HG03095 (cell line): ENCODE results near the gene RIPK4.
"Not testable (repeated sequence)": the region's sequence is repeated elsewhere in the genome, so short reads cannot be mapped to it uniquely, and the experiment has no call there.

Experiments used
- ATAC-seq: cut with Tn5 transposase; IDR thresholded peaks from one replicate; pipeline ENCODE4 v1.9.1; 2021; ENCODE audit warnings: moderate library complexity; ENCODE audit not compliant: unreplicated experiment

RIPK4 gene

DNA sequence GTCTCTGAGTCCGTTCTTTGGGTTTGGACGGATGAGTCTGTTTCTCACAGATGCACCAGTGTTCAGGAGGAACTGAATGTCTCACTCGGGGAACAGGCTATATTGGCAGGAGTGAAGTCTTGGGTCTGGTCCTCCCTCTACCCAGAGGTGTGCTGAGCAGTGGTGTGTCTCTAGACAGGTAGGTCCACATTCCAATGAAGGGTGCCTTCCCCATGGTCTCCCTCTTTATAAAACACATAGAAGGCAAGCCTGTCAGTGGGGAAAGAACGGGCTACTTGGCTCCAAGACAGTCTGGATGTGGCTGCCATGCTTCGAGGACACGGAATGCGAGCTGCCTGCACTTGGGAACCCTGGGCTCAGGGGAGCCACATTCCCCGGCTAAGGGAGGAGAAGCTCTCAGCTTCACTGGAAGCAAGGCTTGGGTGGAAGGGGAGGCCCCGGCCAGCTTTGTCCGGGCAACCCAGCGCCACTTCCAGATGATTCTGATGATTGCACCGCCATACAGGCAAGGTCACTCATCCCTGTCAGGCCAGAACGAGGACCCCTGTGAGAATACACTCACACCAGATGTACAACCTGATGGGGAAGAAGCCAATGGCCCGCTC, 29.7 kb upstream of the RIPK4 start:
- ATAC-seq, result no peak

DNA sequence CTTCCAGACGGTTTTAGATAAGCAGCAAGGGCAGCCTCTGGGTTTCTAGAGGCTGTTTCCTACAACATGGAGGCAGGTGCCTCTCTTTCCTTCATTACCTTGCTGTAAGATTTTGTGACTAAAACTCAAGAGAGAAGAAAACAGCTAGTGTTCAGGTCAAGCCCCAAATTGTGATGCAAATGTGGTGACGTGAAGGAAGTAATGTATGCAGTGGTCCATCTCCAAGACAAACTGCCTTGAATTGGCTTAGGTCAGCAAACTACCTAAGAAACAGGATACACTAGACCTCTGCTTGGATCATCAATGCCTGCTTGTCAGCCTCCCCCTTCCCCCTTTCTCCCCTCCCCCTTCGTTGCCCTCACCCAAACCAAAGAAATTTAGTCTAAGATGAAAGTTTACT, 28.9 kb upstream of the RIPK4 start:
- ATAC-seq, result no peak

DNA sequence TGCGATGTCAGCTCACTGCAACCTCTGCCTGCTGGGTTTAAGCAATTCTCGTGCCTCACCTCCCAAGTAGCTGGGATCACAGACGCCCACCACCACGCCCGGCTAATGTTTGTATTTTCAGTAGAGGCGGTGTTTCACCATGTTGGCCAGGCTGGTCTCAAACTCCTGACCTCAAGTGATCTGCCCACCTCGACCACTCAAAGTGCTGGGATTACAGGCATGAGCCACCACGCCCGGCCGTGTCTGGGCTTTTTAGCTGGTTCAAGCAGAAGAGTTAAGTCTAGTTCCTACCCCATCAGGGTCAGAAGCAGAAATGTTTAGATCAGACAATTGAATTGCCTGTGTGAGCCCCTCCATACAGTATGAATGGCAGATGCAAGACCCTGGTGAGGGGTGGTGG, 27.7 kb upstream of the RIPK4 start:
- ATAC-seq, result no peak

DNA sequence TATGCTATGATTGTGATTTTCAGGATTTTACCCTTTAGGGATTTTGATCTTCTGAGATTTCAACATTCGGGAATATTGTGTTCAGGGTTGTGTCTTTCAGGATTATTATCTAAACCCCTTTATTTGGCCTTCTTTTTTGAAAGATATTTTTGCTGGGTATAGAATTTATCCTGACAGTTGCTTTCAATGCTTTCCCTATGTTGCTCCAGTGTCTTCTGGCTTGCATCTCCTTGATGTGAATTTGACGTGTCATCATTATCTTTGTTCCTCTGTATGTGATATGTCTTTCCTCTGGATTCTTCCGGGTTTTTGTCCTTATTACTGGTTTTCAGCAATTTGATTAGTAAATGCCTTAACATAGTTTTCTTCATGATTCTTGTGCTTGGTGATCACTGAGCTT, 25.9 kb upstream of the RIPK4 start:
- ATAC-seq, result no peak

DNA sequence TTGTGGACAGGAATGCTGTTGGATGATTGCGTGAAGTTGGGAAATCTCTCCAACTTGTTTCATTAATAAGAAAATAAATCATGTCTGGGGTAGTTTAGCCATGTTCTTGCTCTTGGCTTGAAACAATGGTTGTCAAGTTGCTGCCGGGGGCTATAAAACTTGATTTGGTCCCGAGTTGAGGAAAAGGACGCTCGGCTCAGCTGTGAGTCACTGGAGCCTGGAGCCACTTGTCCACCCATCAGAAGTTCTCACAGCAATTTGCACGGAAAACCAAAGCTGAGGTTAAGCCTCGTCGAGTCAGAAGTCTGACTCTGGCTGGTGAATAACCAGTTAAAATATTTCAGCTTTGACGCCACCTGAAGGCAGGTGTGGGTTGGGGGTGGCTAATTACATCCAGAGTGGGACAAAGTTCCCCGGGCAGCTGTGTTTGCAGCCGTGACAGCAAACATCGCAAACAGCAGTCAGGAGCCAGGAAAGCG, 19.7 kb upstream of the RIPK4 start:
- no peak for ATAC-seq

DNA sequence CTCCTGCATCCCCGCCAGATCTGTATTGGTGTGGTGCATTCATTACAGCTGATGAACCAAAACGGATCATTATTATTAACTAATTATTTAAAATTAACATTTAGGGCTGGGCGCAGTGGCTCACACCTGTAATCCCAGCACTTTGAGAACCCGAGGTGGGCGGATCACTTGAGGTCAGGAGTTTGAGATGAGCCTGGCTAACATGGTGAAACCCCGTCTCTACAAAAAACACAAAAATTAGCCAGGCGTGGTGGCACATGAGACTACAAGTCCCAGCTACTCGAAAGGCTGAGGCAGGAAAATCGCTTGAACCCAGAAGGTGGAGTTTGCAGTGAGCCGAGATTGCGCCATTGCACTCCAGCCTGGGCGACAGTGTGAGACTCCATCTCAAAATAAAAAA, 18.4 kb upstream of the RIPK4 start:
- not testable (repeated sequence) for ATAC-seq

DNA sequence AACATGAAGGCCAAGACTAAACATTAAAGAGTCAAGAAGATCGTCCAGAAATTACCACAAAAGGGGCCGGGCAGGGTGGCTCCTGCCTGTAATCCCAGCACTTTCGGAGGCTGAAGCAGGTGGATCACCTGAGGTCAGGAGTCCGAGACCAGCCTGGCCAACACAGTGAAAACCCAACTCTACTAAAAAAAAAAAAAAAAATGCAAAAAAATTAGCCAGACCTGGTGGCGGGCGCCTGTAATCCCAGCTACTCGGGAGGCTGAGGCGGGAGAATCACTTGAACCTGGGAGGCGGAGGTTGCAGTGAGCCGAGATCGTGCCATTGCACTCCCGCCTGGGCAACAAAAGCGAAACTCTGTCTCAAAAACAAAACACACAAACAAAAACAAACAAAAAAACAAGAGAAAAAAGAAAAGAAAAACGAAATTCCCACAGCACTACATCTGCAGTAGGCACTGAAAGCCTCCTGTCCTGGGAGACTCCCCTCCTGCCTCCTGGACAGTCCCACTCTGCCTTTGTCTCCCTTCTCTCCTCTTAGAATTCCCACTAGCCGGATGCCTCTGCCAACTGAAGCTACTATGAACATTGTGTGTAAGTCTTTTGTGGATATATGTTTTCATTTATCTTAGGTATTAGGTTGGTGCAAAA, 17.7 kb upstream of the RIPK4 start:
- no peak for ATAC-seq

DNA sequence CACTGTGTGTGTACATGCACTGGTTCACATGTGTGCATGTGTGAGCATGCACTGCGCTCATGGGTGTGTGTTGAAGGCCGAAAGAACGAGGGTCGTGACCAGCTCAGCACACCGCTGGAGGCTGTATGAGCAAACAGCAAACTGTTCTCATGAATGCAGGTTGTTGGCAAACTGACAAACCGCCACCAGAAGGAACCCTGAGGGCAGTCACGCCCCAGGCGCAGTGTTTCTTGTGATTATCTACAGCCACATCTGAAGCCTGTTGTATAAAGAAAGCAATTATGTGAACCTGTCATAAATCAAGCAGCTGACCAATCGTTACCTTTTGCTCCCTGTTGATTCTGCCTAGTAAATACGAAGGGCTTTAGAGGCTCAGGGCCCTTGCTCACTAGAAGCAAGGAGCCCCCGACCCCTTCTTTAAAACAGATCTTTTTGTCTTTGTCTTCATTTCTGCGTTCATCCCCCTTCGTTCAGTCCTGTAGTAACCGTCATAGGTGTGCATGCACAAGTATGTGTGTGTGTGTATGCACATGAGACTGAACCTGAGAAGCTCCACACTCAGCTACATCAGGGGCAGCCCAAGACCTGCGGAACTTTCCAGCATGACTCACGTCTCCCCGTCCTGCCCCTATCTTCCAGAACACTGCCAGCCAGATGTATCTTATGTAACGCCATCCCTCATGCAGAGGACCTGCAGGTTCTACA, 16.8 kb upstream of the RIPK4 start:
- ATAC-seq, result no peak

DNA sequence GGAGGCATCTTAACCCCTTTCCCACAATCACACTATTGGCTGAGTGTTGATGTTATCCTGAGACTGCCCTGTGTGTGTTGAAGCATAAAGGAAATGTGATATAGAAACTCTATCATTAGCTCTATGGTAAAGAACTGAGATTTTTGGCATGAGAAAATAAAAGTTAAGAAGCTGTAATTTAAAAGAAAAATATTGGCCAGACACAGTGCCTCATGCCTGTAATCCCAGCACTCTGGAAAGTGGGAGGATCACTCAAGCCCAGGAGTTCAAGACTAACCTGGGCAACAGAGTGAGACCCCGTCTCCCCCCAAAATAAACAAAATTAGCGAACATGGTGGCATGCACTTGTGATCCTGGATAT, 14.2 kb upstream of the RIPK4 start:
- no peak for ATAC-seq

DNA sequence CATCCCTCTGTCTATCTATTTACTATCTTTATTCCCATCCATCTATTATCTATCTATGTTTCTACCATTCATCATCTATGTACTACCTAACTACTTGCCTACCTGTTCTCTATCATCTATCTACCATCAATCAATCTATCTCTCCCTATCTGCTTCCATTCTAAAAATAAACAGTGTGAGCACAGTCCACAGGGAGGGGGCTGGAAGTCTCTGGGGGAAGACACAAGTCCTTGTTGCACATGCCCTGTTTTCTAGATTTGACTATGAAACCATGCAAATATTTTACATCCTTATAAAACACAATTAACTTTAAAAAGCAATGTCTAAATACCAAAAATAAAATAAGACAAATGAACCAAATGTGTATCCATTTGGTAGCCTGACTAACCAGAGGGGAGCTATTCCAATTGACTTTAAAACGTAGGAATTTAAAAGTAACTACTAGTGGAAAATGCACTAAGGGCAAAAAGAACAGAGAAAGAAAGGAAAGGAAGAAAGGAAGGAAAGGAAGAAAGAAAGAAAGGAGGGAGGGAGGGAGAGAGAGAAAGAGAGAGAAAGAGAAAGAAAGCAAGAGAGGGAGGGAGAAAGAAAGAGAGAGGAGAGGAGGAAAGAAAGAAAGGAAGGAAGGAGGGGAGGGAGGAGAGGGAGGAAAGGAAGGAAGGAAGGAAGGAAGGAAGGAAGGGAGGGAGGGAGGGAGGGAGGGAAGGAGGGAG, 13.6 kb upstream of the RIPK4 start:
- no peak for ATAC-seq

DNA sequence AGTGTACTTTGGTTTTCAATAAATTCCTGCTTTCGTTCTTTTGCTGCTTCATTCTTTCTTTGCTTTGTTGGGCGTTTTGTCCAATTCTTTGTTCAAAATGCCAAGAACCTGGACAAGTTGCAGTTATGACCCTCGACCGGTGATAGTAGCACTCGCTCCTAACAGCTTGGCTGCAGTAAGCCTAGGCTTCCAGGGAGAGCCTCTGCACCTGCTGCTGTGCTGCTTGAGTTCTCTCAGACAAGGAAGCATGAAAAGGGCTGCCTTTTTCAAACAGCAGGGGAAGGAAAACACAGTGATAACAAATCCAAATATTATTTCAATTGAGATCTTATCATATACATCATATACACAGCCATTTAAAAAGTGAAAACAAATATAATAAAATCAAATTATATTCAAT, 12.8 kb upstream of the RIPK4 start:
- ATAC-seq, result no peak

DNA sequence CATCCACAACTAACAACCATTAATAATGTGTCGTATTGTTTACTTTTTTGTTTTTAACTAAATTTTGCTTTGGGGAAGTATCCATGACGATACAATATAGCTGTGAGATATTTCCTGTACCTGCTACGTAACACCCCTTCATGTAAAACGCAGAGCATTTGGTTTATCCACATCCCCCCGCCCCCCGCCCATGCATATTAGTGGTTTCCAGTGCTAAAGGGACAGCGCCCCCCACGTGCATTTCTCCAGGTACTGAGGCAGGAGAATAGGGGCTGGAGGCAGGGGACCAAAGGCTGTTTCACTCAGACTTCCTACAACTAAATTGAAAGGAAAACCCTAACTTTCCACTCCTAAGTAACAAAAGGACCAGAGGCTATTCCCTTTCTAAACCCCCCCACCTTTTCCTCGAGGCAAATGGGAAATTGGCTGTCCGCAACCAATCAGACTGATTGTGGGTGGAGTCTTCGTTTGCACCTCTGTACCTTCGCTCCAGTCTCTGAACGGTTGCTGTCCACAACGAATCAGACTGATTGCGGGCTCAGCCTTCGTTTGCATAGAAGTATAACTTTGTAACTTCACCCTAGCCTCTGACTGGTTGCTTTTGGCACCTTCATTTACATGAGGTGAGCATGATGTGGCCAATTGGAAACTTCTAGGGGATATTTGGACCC, 12.2 kb upstream of the RIPK4 start:
- no peak for ATAC-seq

DNA sequence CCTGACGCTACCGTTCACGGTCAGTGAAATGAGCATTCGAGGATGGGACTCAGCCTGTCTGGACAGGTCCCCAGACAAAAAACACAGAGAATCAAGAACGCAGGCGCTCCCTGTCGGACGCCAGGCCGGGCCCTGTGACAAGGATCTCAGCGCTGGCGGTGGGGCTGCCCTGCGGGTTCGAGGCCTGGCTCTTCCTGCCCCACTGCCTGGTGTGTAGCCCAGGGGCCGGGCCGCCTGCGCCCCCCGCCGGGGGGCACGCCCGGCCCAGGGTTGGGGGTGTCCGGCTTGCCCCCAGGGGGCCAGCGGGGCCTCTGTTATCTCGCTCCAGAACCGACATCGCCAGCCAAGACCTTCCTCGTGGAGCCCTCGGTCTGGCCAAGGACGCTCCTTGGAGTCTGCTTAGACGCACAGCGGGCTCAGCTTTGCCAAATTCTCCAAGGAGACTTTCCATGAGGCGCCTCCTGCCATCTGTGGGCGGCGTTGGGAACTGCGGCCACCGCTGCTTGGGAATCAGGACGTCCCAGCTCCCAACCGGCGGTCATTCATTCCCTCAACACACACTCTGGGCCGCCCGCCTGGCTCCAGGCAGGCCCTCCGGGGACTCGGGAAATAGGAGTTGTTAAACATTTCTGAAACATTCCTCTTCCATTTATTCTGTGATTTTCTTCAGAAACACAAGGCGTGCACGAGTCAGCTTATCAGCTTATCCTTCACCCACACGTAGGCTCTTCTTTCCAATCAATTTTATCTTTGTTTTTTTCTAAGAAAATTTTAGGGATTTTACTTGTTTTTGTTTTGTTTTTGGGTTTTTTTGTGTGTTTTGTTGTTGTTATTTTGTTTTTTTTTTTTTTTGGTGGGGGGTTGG, 11.3 kb upstream of the RIPK4 start:
- no peak for ATAC-seq

DNA sequence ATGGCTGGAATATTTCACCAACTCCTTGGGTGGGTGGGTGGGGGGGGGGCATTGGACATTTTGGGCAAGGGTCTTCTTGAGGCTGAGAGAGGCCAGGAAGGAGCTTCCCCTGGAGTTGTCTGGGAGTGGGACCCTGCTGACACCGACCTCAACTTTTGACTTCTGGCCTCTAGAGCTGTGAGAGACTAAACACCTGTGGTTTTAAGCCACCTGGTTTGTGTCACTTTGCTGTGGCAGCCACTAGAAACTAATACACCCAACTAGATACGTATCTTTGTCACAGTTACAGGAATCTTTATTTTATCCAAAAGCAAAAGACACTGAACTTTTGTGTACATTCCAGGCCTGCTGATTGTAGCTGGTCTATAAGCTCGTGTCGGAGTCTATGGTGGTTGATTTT, 9.9 kb upstream of the RIPK4 start:
- no peak for ATAC-seq

DNA sequence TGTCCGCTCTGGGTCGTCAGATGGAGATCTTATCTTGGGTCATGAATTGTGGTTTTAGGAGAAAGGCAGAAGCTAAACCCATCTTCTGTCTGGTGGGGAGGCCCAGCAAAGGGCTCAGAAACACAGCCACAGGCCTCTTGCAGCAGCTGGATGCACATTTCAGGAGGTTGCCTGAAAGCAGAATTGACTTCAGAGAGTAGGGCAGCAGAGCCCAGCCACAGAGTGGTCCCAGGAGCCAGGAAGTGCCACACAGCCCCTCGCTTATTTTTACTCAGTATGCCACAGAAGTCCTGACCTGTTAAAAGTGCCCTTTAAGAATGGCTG, 8.3 kb upstream of the RIPK4 start:
- ATAC-seq, result no peak

DNA sequence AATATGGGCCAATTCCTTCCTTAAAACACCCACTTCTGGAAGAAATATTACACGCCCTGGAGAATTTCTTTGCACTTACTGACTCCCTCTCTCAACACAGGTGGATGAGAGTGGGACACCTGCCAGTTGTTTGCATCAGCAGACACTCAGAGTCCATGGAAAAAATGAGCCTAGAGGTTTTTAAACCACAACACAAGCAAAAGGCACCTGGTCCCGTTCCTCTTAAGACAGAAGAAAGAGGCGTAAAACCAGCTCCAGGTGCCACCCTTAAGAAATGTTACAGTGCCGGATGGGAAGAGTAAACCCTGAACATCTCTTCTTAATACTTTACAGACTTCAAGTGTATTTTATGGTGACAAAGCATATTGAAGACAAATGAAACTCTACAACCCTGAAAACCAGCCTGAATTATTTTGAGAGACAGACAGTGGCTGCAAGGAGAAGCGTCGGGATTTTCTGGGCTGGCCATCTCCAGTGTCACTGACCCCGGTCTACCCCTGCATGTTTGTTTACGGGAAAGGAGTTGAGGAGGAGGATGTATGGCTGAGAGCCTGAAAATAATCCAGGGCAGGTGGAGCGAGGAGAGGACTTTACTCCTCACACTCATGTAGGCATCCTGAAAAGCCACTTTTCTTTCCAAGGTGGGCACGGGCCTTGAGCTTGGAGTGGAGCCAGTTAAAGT, 7.8 kb upstream of the RIPK4 start:
- no peak for ATAC-seq

DNA sequence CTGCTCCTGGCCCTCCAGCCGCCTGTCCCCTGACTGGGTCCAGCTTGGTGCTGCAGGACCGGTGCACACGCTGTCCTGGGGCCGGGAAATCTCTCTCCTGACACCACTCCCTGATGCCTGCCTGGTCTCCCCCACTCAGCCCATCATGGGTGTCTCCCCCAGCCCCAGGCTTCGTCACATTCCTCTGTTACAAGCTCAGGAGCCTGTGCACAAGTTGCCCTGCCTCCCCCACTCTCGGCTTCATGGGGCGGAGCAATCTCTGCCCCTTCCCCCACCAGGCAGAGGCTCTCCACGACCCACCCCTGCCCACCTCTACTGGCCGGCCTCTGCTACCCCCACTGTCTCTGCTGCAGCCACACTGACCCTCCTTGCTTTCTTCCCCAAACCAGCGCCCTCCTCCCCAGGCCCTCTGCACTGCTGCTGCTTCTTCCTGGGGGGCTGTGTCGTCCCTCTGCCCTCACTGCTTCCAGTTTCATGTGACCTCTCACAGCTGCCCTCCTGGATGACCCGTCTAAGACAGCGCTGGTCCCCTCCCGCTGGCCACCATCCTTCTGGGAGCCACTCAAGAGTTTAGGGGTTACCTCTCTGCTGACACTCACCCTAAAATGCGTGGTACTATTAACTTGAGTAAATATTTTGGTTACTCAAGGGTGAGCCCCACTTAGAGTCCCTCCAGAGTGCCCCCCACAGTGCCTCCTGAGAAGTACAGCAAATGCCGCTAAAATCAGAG, 5.7 kb upstream of the RIPK4 start:
- ATAC-seq, result no peak

DNA sequence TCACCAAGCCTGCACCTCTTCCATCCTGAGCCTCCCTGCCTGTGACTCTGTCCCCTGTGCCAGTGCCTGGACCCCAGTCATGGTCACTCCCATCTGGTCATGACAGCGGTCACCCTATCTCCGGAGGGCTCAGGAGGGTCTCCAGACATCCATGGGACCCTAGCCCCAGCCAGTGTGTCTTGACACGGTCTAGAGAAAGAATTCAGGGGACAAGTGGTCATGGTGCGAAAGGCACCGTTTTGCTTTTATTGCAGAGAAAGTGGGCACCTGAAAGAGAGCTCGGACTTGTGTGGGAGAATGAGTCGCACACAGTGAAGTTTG, 4.7 kb upstream of the RIPK4 start:
- ATAC-seq, result no peak

DNA sequence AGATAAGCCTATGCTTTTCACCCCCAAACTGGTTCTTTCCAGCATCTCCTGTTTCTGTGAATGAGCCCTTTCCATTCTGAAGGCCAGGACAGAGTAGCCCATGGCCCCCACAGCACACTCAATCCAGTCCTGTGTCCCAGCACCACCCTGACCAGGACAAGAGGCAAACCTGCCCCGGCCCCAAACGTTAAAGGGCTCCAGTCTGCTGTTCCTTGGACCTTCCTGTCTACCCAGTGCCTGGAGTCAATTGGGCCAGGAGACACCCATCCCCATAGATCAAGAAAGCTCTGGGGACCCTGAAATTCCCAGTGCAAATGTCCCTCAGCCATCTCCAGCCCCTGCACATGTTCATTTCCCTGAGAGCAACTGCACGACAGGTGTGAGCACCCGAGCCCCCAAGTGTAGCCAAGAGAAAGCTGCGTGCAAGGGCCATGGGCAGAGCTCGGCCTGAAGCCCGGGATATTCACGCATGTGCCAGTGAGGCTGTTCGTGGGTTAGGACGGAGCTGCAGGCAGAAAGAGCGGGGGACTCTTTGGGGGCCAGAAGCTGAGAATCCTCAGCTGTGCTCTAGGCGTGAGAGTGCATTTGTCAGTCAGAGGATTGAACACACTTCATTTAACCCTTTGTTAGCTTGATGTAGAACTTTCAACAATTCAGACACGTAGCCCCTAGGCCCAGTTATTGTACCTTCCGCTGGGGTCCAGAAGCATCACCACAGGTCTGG, 4.2 kb upstream of the RIPK4 start:
- no peak for ATAC-seq
